Renal cortex interstitium (tissue), 11 donors: ENCODE data around the gene KIF16B. TPM values are rescaled to one million over a fixed set of nuclear protein-coding genes. Genes with fewer than 3 reads are reported as not detected.

Experiments used
- DNase-seq, 11 donors: peaks; one replicate each; pipeline ENCODE4 v3.0.0-alpha.2; 2013; ENCODE audit warnings: low read depth in 9 of 11, low spot score in 4 of 11; ENCODE audit errors: extremely low read depth in 1 of 11
- polyA plus RNA-seq, 3 donors: library from polyadenylated mRNA; unstranded; fragments of 120-200 nt; gene quantifications; one replicate each; pipeline ENCODE4 v1.2.1, GENCODE V29; 2013; ENCODE audit not compliant: insufficient read length in 3 of 3

The KIF16B gene
- polyA plus RNA-seq, 3 donors = 21.7 to 24.2 (median 22.8) TPM

- no peak for DNase-seq
Observed at GRCh38 chr20:16424780-16425179, 148.5 kb downstream of the KIF16B start.

GRCh38 chr20:16423311-16424212, 149.7 kb downstream of the KIF16B start:
- DNase-seq = no peak

- DNase-seq = no peak
Observed at GRCh38 chr20:16419138-16419715, 154.0 kb downstream of the KIF16B start.

GRCh38 chr20:16418616-16419015, 154.6 kb downstream of the KIF16B start:
- no peak for DNase-seq

GRCh38 chr20:16417001-16417400, 156.2 kb downstream of the KIF16B start:
- no peak for DNase-seq

GRCh38 chr20:16415071-16416053, 157.9 kb downstream of the KIF16B start:
- DNase-seq = no peak

GRCh38 chr20:16412906-16413305, 160.3 kb downstream of the KIF16B start:
- DNase-seq = no peak

- DNase-seq = no peak
Observed at GRCh38 chr20:16411361-16411760, 161.9 kb downstream of the KIF16B start.

- no peak for DNase-seq
Observed at GRCh38 chr20:16410626-16411025, 162.6 kb downstream of the KIF16B start.

- DNase-seq = no peak
Observed at GRCh38 chr20:16408981-16409380, 164.3 kb downstream of the KIF16B start.

- no peak for DNase-seq
Observed at GRCh38 chr20:16407251-16408067, 165.8 kb downstream of the KIF16B start.

- no peak for DNase-seq
Observed at GRCh38 chr20:16405254-16405653, 168.0 kb downstream of the KIF16B start.

GRCh38 chr20:16404640-16405039, 168.6 kb downstream of the KIF16B start:
- no peak for DNase-seq

- DNase-seq = no peak
Observed at GRCh38 chr20:16404171-16404570, 169.1 kb downstream of the KIF16B start.

- no peak for DNase-seq
Observed at GRCh38 chr20:16400234-16400633, 173.0 kb downstream of the KIF16B start.

- DNase-seq = no peak
Observed at GRCh38 chr20:16399801-16400200, 173.4 kb downstream of the KIF16B start.

- DNase-seq = no peak
Observed at GRCh38 chr20:16397086-16397485, 176.2 kb downstream of the KIF16B start.

GRCh38 chr20:16395366-16395765, 177.9 kb downstream of the KIF16B start:
- DNase-seq = no peak

- no peak for DNase-seq
Observed at GRCh38 chr20:16394784-16395183, 178.5 kb downstream of the KIF16B start.
